NCI-H1105 (cell line): ENCODE measurements around the gene DHX32.
A peak's percentile ranks its signal among the peaks of the same experiment; 100 is the strongest.
"Not testable (repeated sequence)": the region's sequence is repeated elsewhere in the genome, so short reads cannot be mapped to it uniquely, and the experiment has no call there.

Experiments
- DNase-seq: peaks from one replicate; lab custom pipeline; 2025; lab: John Stamatoyannopoulos, UW

DHX32 gene

GRCh38 chr10:125881192-125881591, at the start of gene DHX32:
Gene DHX32 (minus strand): TSS chr10:125881292. CDS start chr10:125880824, 468 bp downstream.
- no peak for DNase-seq

- DNase-seq = no peak
Measured at GRCh38 chr10:125929618-125930017, 48.5 kb upstream of the DHX32 start.

GRCh38 chr10:125928928-125929585, 48.0 kb upstream of the DHX32 start:
- no peak for DNase-seq

- DNase-seq = not testable (repeated sequence)
Measured at GRCh38 chr10:125927265-125927664, 46.2 kb upstream of the DHX32 start.

- no peak for DNase-seq
Measured at GRCh38 chr10:125926247-125926646, 45.2 kb upstream of the DHX32 start.

GRCh38 chr10:125925262-125925834, 44.3 kb upstream of the DHX32 start:
- no peak for DNase-seq

- not testable (repeated sequence) for DNase-seq
Measured at GRCh38 chr10:125921643-125922306, 40.7 kb upstream of the DHX32 start.

- not testable (repeated sequence) for DNase-seq
Measured at GRCh38 chr10:125917704-125918361, 36.7 kb upstream of the DHX32 start.

GRCh38 chr10:125916977-125917376, 35.9 kb upstream of the DHX32 start:
- no peak for DNase-seq

- DNase-seq = not testable (repeated sequence)
Measured at GRCh38 chr10:125913277-125913676, 32.2 kb upstream of the DHX32 start.

GRCh38 chr10:125911990-125912389, 30.9 kb upstream of the DHX32 start:
- DNase-seq = no peak

GRCh38 chr10:125911145-125911544, 30.1 kb upstream of the DHX32 start:
- DNase-seq = no peak

GRCh38 chr10:125909491-125909890, 28.4 kb upstream of the DHX32 start:
- not testable (repeated sequence) for DNase-seq

GRCh38 chr10:125908813-125909212, 27.7 kb upstream of the DHX32 start:
- DNase-seq = not testable (repeated sequence)

- not testable (repeated sequence) for DNase-seq
Measured at GRCh38 chr10:125907598-125907997, 26.5 kb upstream of the DHX32 start.

GRCh38 chr10:125905069-125905994, 24.2 kb upstream of the DHX32 start:
- not testable (repeated sequence) for DNase-seq

- DNase-seq = not testable (repeated sequence)
Measured at GRCh38 chr10:125903135-125903640, 22.1 kb upstream of the DHX32 start.

- not testable (repeated sequence) for DNase-seq
Measured at GRCh38 chr10:125900963-125901362, 19.9 kb upstream of the DHX32 start.

- DNase-seq = not testable (repeated sequence)
Measured at GRCh38 chr10:125897317-125897716, 16.2 kb upstream of the DHX32 start.

GRCh38 chr10:125896088-125896934, 15.2 kb upstream of the DHX32 start, which contains the start of gene FANK1:
Gene FANK1 (plus strand): TSS chr10:125896564. CDS start chr10:125896643, 79 bp downstream.
- DNase-seq = peak; percentile 47
